GM19351 (cell line): ENCODE data around the gene PTN.
"Not testable (repeated sequence)": the region's sequence is repeated elsewhere in the genome, so short reads cannot be mapped to it uniquely, and the experiment has no call there.

Experiments used
- ATAC-seq: cut with Tn5 transposase; IDR thresholded peaks from one replicate; pipeline ENCODE4 v1.9.1; 2021; ENCODE audit warnings: mild to moderate bottlenecking, moderate library complexity; ENCODE audit not compliant: unreplicated experiment

Gene PTN

GRCh38 chr7:137181619-137182018, 161.9 kb downstream of the PTN start:
- not testable (repeated sequence) for ATAC-seq
